H9 (cell line): Measurements from ENCODE around the gene STRIT1. TPM values are rescaled to one million over a fixed set of nuclear protein-coding genes. Genes with fewer than 3 reads are reported as not detected.
"Not testable (repeated sequence)": the region's sequence is repeated elsewhere in the genome, so short reads cannot be mapped to it uniquely, and the experiment has no call there.

Source experiments
- DNase-seq: peaks from one replicate; pipeline ENCODE4 v3.0.0-alpha.2; 2017
- H2AFZ ChIP-seq: one replicate; pipeline ENCODE4 v1.6.1; 2013; ENCODE audit warnings: mild to moderate bottlenecking, low read length, control low read depth, moderate library complexity
- H2AK5ac ChIP-seq: 2 replicates; pipeline ENCODE4 v1.6.1; 2013; ENCODE audit warnings: low read length, control low read depth, mixed read lengths; ENCODE audit not compliant: insufficient read length
- H2BK120ac ChIP-seq: one replicate; pipeline ENCODE4 v1.6.1; 2013; ENCODE audit warnings: low read depth, mild to moderate bottlenecking, low read length, control low read depth, inconsistent platforms; ENCODE audit not compliant: poor library complexity, severe bottlenecking
- H2BK12ac ChIP-seq: 2 replicates; pipeline ENCODE4 v1.6.1; 2013; ENCODE audit warnings: low read length, control low read depth, mixed read lengths, low read depth; ENCODE audit not compliant: insufficient read length
- H2BK15ac ChIP-seq: 2 replicates; pipeline ENCODE4 v1.6.1; 2013; ENCODE audit warnings: low read depth, low read length, control low read depth
- H2BK20ac ChIP-seq: one replicate; pipeline ENCODE4 v1.6.1; 2013; ENCODE audit warnings: low read depth, mild to moderate bottlenecking, low read length, control low read depth, inconsistent platforms; ENCODE audit not compliant: poor library complexity, severe bottlenecking
- H2BK5ac ChIP-seq: 2 replicates; pipeline ENCODE4 v1.6.1; 2013; ENCODE audit warnings: low read length, control low read depth, mixed read lengths; ENCODE audit not compliant: insufficient read length
- H3K14ac ChIP-seq: 2 replicates; pipeline ENCODE4 v1.6.1; 2013; ENCODE audit warnings: low read length, control low read depth; ENCODE audit not compliant: insufficient read depth
- H3K18ac ChIP-seq: 2 replicates; pipeline ENCODE4 v1.6.1; 2013; ENCODE audit warnings: low read depth, mild to moderate bottlenecking, mixed read lengths, low read length, control low read depth; ENCODE audit not compliant: insufficient read length
- H3K23ac ChIP-seq: 2 replicates; pipeline ENCODE4 v1.6.1; 2013; ENCODE audit warnings: low read length, control low read depth, mixed read lengths, low read depth; ENCODE audit not compliant: insufficient read length
- H3K23me2 ChIP-seq: 2 replicates; pipeline ENCODE4 v1.6.1; 2013; ENCODE audit warnings: low read depth, mild to moderate bottlenecking, mixed read lengths, low read length, control low read depth; ENCODE audit not compliant: insufficient read length, poor library complexity, severe bottlenecking
- H3K27ac ChIP-seq: 2 replicates; pipeline ENCODE4 v1.5.1; 2013; ENCODE audit warnings: low read length, control low read depth, mixed read lengths, low read depth; ENCODE audit not compliant: insufficient read length
- H3K27me3 ChIP-seq: 2 replicates; pipeline ENCODE4 v1.6.1; 2013; ENCODE audit warnings: low read length, control low read depth, inconsistent platforms; ENCODE audit not compliant: insufficient read depth
- H3K4ac ChIP-seq: 2 replicates; pipeline ENCODE4 v1.6.1; 2013; ENCODE audit warnings: low read depth, mild to moderate bottlenecking, control low read depth, inconsistent platforms, low read length, moderate library complexity
- H3K4me1 ChIP-seq: 2 replicates; pipeline ENCODE4 v1.6.1; 2013; ENCODE audit warnings: low read length, control low read depth, inconsistent platforms; ENCODE audit not compliant: insufficient read depth
- H3K4me2 ChIP-seq: 2 replicates; pipeline ENCODE4 v1.6.1; 2013; ENCODE audit warnings: low read length, control low read depth, mixed read lengths; ENCODE audit not compliant: insufficient read length, insufficient read depth
- H3K56ac ChIP-seq: 2 replicates; pipeline ENCODE4 v1.6.1; 2013; ENCODE audit warnings: low read depth, mild to moderate bottlenecking, mixed read lengths, low read length, control low read depth; ENCODE audit not compliant: insufficient read length
- H3K79me1 ChIP-seq: 2 replicates; pipeline ENCODE4 v1.6.1; 2013; ENCODE audit warnings: low read depth, mild to moderate bottlenecking, moderate library complexity, low read length, control low read depth, inconsistent platforms; ENCODE audit not compliant: insufficient read depth, poor library complexity, severe bottlenecking
- H3K79me2 ChIP-seq: 2 replicates; pipeline ENCODE4 v1.6.1; 2013; ENCODE audit warnings: low read length, control low read depth, inconsistent platforms; ENCODE audit not compliant: insufficient read depth
- H3K9ac ChIP-seq: 2 replicates; pipeline ENCODE4 v1.6.1; 2013; ENCODE audit warnings: low read length, control low read depth, mixed read lengths; ENCODE audit not compliant: insufficient read length; ENCODE audit errors: extremely low read depth
- H3K9me3 ChIP-seq: one replicate; pipeline ENCODE4 v1.6.1; 2013; ENCODE audit warnings: low read depth, low read length, inconsistent platforms; ENCODE audit not compliant: control insufficient read depth
- H3T11ph ChIP-seq: one replicate; pipeline ENCODE4 v1.6.1; 2013; ENCODE audit warnings: mild to moderate bottlenecking, low read length, control low read depth, inconsistent platforms
- H4K20me1 ChIP-seq: one replicate; pipeline ENCODE4 v1.6.1; 2013; ENCODE audit not compliant: control insufficient read depth, insufficient read length, insufficient read depth
- H4K5ac ChIP-seq: 2 replicates; pipeline ENCODE4 v1.6.1; 2013; ENCODE audit warnings: low read depth, mild to moderate bottlenecking, mixed read lengths, low read length, control low read depth; ENCODE audit not compliant: insufficient read length
- H4K8ac ChIP-seq: replicated peaks from 2 replicates; pipeline ENCODE4 v1.6.1; 2013; ENCODE audit warnings: low read length, control low read depth, mixed read lengths, low read depth; ENCODE audit not compliant: insufficient read length
- H4K91ac ChIP-seq: 2 replicates; pipeline ENCODE4 v1.6.1; 2013; ENCODE audit warnings: low read depth, mild to moderate bottlenecking, moderate library complexity, mixed read lengths, low read length, control low read depth; ENCODE audit not compliant: insufficient read length
- H3K27ac Mint-ChIP-seq, 3 experiments: 2 replicates in 2 of 3; 3 replicates in 1 of 3; pipeline ENCODE4 v1.8.0; 2020 to 2021; ENCODE audit warnings: mixed read lengths in 3 of 3, mild to moderate bottlenecking in 1 of 3, moderate library complexity in 1 of 3
- H3K27me3 Mint-ChIP-seq: 2 replicates; pipeline ENCODE4 v1.8.0; 2021; ENCODE audit warnings: low read depth, mild to moderate bottlenecking, moderate library complexity, mixed read lengths
- H3K36me3 Mint-ChIP-seq, 3 experiments: 2 replicates in 2 of 3; 3 replicates in 1 of 3; pipeline ENCODE4 v1.8.0; 2020 to 2021; ENCODE audit warnings: low read depth in 3 of 3, mixed read lengths in 3 of 3; ENCODE audit not compliant: insufficient read depth in 1 of 3
- H3K4me1 Mint-ChIP-seq, 2 experiments: 2 replicates each; pipeline ENCODE4 v1.8.0; 2020; ENCODE audit warnings: mixed read lengths in 2 of 2
- H3K4me3 Mint-ChIP-seq, 2 experiments: 2 replicates in 1 of 2; 3 replicates in 1 of 2; pipeline ENCODE4 v1.8.0; 2020 to 2021; ENCODE audit warnings: mild to moderate bottlenecking in 2 of 2, mixed read lengths in 2 of 2, moderate library complexity in 1 of 2
- H3K9me3 Mint-ChIP-seq, 2 experiments: 2 replicates in 1 of 2; 3 replicates in 1 of 2; pipeline ENCODE4 v1.8.0; 2020; ENCODE audit warnings: mild to moderate bottlenecking in 2 of 2, mixed read lengths in 2 of 2, moderate library complexity in 1 of 2
- WGBS: extraction: QIAGEN DNeasy Blood & Tissue Kit; methylation state at CpG from one replicate; pipeline ENCODE4 v1.1.7; 2013; ENCODE audit warnings: missing lambda C conversion rate, low lambda C conversion rate, mixed read lengths; ENCODE audit not compliant: insufficient read length; ENCODE audit errors: extremely low coverage; 5-methylcytosine and 5-hydroxymethylcytosine counted together
- total RNA-seq: library from RNA; stranded (reverse); gene quantifications from 2 replicates; pipeline ENCODE4 v1.2.1, GENCODE V29; 2021
- TF ChIP-seq, protein P1 (sequence below): fragments of 200-600 bp; sonication (generic); conservative IDR thresholded peaks from 3 replicates; pipeline ENCODE4 v1.8.0; 2021; ENCODE audit warnings: antibody characterized with exemption, mild to moderate bottlenecking

The STRIT1 gene
- total RNA-seq, 1 experiment from 2014 or later: not detected

DNA sequence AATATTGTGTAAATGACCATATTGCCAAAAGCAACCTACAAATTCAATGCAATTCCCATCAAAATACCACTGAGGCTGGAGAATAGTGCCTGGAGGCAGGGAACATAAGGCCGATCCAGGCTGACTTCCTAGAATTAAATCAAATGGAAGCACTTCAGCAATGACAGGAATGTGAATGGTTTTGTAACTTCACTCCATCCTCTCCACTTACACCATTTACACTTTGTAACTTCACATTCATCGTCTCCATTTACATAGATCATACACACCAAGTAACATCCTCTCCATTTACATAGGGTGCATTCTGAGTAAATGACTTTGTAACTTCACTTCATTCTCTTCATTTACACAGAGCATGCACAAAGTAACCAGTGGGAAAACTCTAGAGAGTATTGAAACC is 11.6 kb downstream of the STRIT1 start:
- Mint-ChIP-seq H3K4me1 (peaks cover 3 to 8% of the 10 kb centered on the region in 2 experiments; a peak in 3 of 4 replicates), H3K9me3 (peaks cover 2 to 31% of the 10 kb centered on the region in 2 experiments), H3K36me3 (peaks cover 0 to 40% (median 28%) of the 10 kb centered on the region in 3 experiments), H3K27ac (0 out of 7 replicates have a peak overlapping the region, but pooled peaks of 1 of the 3 experiments have one; percentile 2), H3K27me3 (peaks cover 2% of the 10 kb centered on the region), H3K4me3 (no peak overlapping the region)
- H4K8ac ChIP-seq: no peak overlapping the region
- H3K4ac ChIP-seq: no peak overlapping the region
- H3K4me2 ChIP-seq: no peak overlapping the region
- no peak overlapping the region for H3K23ac ChIP-seq
- no peaks in the 10 kb centered on the region for H3K79me1 ChIP-seq
- H3K4me1 ChIP-seq: peaks cover 3% of the 10 kb centered on the region; the same call in 1 of the 2 replicates
- H2BK5ac ChIP-seq: no peak overlapping the region
- H2BK12ac ChIP-seq: no peak overlapping the region
- H4K91ac ChIP-seq: no peak overlapping the region
- no peak overlapping the region for H2BK15ac ChIP-seq
- no peaks in the 10 kb centered on the region for H4K20me1 ChIP-seq
- TF ChIP-seq, protein P1, sequence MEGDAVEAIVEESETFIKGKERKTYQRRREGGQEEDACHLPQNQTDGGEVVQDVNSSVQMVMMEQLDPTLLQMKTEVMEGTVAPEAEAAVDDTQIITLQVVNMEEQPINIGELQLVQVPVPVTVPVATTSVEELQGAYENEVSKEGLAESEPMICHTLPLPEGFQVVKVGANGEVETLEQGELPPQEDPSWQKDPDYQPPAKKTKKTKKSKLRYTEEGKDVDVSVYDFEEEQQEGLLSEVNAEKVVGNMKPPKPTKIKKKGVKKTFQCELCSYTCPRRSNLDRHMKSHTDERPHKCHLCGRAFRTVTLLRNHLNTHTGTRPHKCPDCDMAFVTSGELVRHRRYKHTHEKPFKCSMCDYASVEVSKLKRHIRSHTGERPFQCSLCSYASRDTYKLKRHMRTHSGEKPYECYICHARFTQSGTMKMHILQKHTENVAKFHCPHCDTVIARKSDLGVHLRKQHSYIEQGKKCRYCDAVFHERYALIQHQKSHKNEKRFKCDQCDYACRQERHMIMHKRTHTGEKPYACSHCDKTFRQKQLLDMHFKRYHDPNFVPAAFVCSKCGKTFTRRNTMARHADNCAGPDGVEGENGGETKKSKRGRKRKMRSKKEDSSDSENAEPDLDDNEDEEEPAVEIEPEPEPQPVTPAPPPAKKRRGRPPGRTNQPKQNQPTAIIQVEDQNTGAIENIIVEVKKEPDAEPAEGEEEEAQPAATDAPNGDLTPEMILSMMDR: no peak
- no peak overlapping the region for H2BK20ac ChIP-seq
- H3K27me3 ChIP-seq: no peaks in the 10 kb centered on the region
- WGBS: 100% methylated on average over 1 of the region's 2 CpGs
- no peak overlapping the region for H3K18ac ChIP-seq
- no peak overlapping the region for H3K27ac ChIP-seq
- no peak overlapping the region for H3K14ac ChIP-seq
- H2AK5ac ChIP-seq: no peak overlapping the region
- no peak overlapping the region for H2BK120ac ChIP-seq
- H3K23me2 ChIP-seq: no peaks in the 10 kb centered on the region
- no peak overlapping the region for H4K5ac ChIP-seq
- H3K9ac ChIP-seq: no peak overlapping the region
- H3K56ac ChIP-seq: no peak overlapping the region
- no peaks in the 10 kb centered on the region for H3K9me3 ChIP-seq
- DNase-seq: no peak
- no peak overlapping the region for H2AFZ ChIP-seq
- H3T11ph ChIP-seq: no peak overlapping the region
- no peaks in the 10 kb centered on the region for H3K79me2 ChIP-seq

GRCh38 chr3:155276089-155276488 is 17.4 kb downstream of the STRIT1 start:
- H4K20me1 ChIP-seq, H3K4ac ChIP-seq, H2BK12ac ChIP-seq, H4K91ac ChIP-seq, H3K79me2 ChIP-seq, H3K27me3 Mint-ChIP-seq, H3T11ph ChIP-seq, H3K27ac Mint-ChIP-seq, H3K56ac ChIP-seq, H3K14ac ChIP-seq, H2AK5ac ChIP-seq, H3K4me3 Mint-ChIP-seq, H3K27ac ChIP-seq, H3K23ac ChIP-seq, H2AFZ ChIP-seq, H3K4me2 ChIP-seq, H4K5ac ChIP-seq, H3K27me3 ChIP-seq, H3K79me1 ChIP-seq, H3K4me1 ChIP-seq, DNase-seq, H3K23me2 ChIP-seq, H2BK120ac ChIP-seq, H2BK5ac ChIP-seq, H3K18ac ChIP-seq, H3K9me3 ChIP-seq, H4K8ac ChIP-seq, H3K9ac ChIP-seq, H2BK15ac ChIP-seq, H2BK20ac ChIP-seq: not testable (repeated sequence)
- Mint-ChIP-seq H3K4me1 (peaks cover 3 to 26% of the 10 kb centered on the region in 2 experiments), H3K9me3 (peaks cover 2 to 30% of the 10 kb centered on the region in 2 experiments), H3K36me3 (peaks cover 9 to 29% (median 25%) of the 10 kb centered on the region in 3 experiments)
- no CpG with 5 or more reads among the region's 6 CpGs for WGBS
